H1 (cell line): Measurements from ENCODE around the gene SEZ6L. TPM values are rescaled to one million over a fixed set of nuclear protein-coding genes. Genes with fewer than 3 reads are reported as not detected.

Source experiments
- CTCF ChIA-PET: fragments of 300-600 bp; sonication (Branson Sonifier 250); formaldehyde crosslinking; loops from one replicate; lab custom pipeline; 2021; ENCODE audit not compliant: partially characterized antibody; lab: Charles Lee
- POLR2A ChIA-PET: fragments of 300-600 bp; sonication (Branson Sonifier 250); formaldehyde crosslinking; loops from one replicate; lab custom pipeline; 2021; ENCODE audit warnings: inconsistent platforms; ENCODE audit not compliant: partially characterized antibody; lab: Charles Lee
- DNase-seq, 2 experiments: peaks; one replicate each; pipeline versions ENCODE4 v3.0.0 to v3.0.0-alpha.2; 2010 to 2022; ENCODE audit warnings: low spot score in 2 of 2, low read depth in 1 of 2, mixed read lengths in 1 of 2
- FAIRE-seq: peaks from 2 replicates; lab custom pipeline; 2011; peaks lifted over from hg19 to GRCh38; lab: Jason Lieb, UNC
- H2AFZ ChIP-seq: 2 replicates; pipeline ENCODE4 v1.8.1; 2012; ENCODE audit warnings: low read length, inconsistent platforms
- H2AK5ac ChIP-seq: 2 replicates; pipeline ENCODE4 v1.6.1; 2013; ENCODE audit warnings: low read depth, low read length
- H2BK120ac ChIP-seq: replicated peaks from 2 replicates; pipeline ENCODE3; 2013; ENCODE audit warnings: low read depth, low read length, inconsistent platforms
- H2BK12ac ChIP-seq: 2 replicates; pipeline ENCODE4 v1.6.1; 2013; ENCODE audit warnings: low read depth, low read length
- H2BK15ac ChIP-seq: 2 replicates; pipeline ENCODE4 v1.6.1; 2013; ENCODE audit warnings: low read length
- H2BK20ac ChIP-seq: 2 replicates; pipeline ENCODE4 v1.6.1; 2013; ENCODE audit warnings: low read length
- H2BK5ac ChIP-seq: 2 replicates; pipeline ENCODE4 v1.6.1; 2013; ENCODE audit warnings: low read depth, low read length
- H3K14ac ChIP-seq: 2 replicates; pipeline ENCODE4 v1.6.1; 2013; ENCODE audit warnings: inconsistent platforms; ENCODE audit not compliant: insufficient read length
- H3K18ac ChIP-seq: 2 replicates; pipeline ENCODE4 v1.6.1; 2013; ENCODE audit warnings: low read length; ENCODE audit errors: extremely low read depth
- H3K23ac ChIP-seq: 2 replicates; pipeline ENCODE4 v1.6.1; 2013; ENCODE audit warnings: inconsistent platforms; ENCODE audit not compliant: insufficient read length
- H3K23me2 ChIP-seq: 2 replicates; pipeline ENCODE4 v1.6.1; 2013; ENCODE audit warnings: low read depth, low read length
- H3K27ac ChIP-seq: 2 replicates; pipeline ENCODE4 v1.6.1; 2011; ENCODE audit warnings: low read depth, low read length, inconsistent platforms
- H3K27me3 ChIP-seq, 4 experiments: replicated peaks in 1 of 4; 1 replicate in 1 of 4; 2 replicates in 3 of 4; pipeline versions ENCODE4 v1.6.1 to v1.8.1; 2011 to 2013; ENCODE audit warnings: low read length in 3 of 4, mild to moderate bottlenecking in 3 of 4, inconsistent platforms in 2 of 4, mixed read lengths in 2 of 4, moderate library complexity in 1 of 4; ENCODE audit not compliant: control insufficient read depth in 3 of 4, insufficient read depth in 3 of 4; ENCODE audit errors: extremely low read depth in 1 of 4
- H3K36me3 ChIP-seq, 4 experiments: 2 replicates each; pipeline versions ENCODE4 v1.6.1 to v1.8.1; 2011 to 2013; ENCODE audit warnings: mild to moderate bottlenecking in 4 of 4, low read length in 3 of 4, moderate library complexity in 2 of 4, control low read depth in 1 of 4, inconsistent platforms in 1 of 4; ENCODE audit not compliant: insufficient read depth in 4 of 4, control insufficient read depth in 2 of 4
- H3K4ac ChIP-seq: replicated peaks from 2 replicates; pipeline ENCODE3; 2013; ENCODE audit warnings: low read length, low read depth, mixed read lengths, inconsistent platforms; ENCODE audit not compliant: insufficient read length
- H3K4me1 ChIP-seq, 4 experiments: replicated peaks in 1 of 4; 1 replicate in 1 of 4; 2 replicates in 3 of 4; pipeline versions ENCODE4 v1.6.1 to v1.8.1; 2011 to 2013; ENCODE audit warnings: low read length in 3 of 4, inconsistent platforms in 2 of 4, mixed read lengths in 1 of 4; ENCODE audit not compliant: insufficient read depth in 4 of 4, control insufficient read depth in 3 of 4
- H3K4me2 ChIP-seq, 2 experiments: 2 replicates each; pipeline versions ENCODE4 v1.6.1 to v1.8.1; 2011 to 2013; ENCODE audit warnings: low read depth in 2 of 2, low read length in 2 of 2, control low read depth in 1 of 2, inconsistent platforms in 1 of 2, mild to moderate bottlenecking in 1 of 2; ENCODE audit not compliant: insufficient read depth in 1 of 2
- H3K4me3 ChIP-seq, 4 experiments: fragments of 200-600, 300-600 bp in 1 of 4; sonication (generic), shearing (Covaris generic), sonication (Bioruptor Twin) in 1 of 4; 2 replicates each; pipeline versions ENCODE4 v1.5.1 to v1.8.1; 2011 to 2016; ENCODE audit warnings: low read length in 4 of 4, low read depth in 3 of 4, control low read depth in 2 of 4, inconsistent platforms in 2 of 4, mild to moderate bottlenecking in 2 of 4, mixed read lengths in 1 of 4, moderate library complexity in 1 of 4; ENCODE audit not compliant: insufficient read depth in 2 of 4; ENCODE audit errors: extremely low read depth in 1 of 4
- H3K56ac ChIP-seq: replicated peaks from 2 replicates; pipeline ENCODE3; 2013; ENCODE audit warnings: low read depth, mild to moderate bottlenecking, mixed read lengths, low read length, inconsistent platforms; ENCODE audit not compliant: insufficient read length
- H3K79me1 ChIP-seq: 2 replicates; pipeline ENCODE4 v1.6.1; 2013; ENCODE audit warnings: low read depth, low read length, control low read depth
- H3K79me2 ChIP-seq, 2 experiments: 2 replicates each; pipeline versions ENCODE4 v1.6.1 to v1.8.1; 2012 to 2013; ENCODE audit warnings: low read length in 2 of 2, mild to moderate bottlenecking in 2 of 2, inconsistent platforms in 1 of 2; ENCODE audit not compliant: insufficient read depth in 2 of 2, control insufficient read depth in 1 of 2
- H3K9ac ChIP-seq, 4 experiments: replicated peaks in 1 of 4; 1 replicate in 1 of 4; 2 replicates in 3 of 4; pipeline versions ENCODE4 v1.6.1 to v1.8.1; 2011 to 2013; ENCODE audit warnings: low read depth in 3 of 4, low read length in 3 of 4, control low read depth in 2 of 4, mild to moderate bottlenecking in 2 of 4, moderate library complexity in 2 of 4, inconsistent platforms in 1 of 4; ENCODE audit errors: extremely low read depth in 1 of 4
- H3K9me3 ChIP-seq, 2 experiments: 2 replicates each; pipeline versions ENCODE4 v1.6.1 to v1.8.1; 2012 to 2013; ENCODE audit warnings: mild to moderate bottlenecking in 2 of 2, moderate library complexity in 2 of 2, control low read depth in 1 of 2, inconsistent platforms in 1 of 2, low read depth in 1 of 2, low read length in 1 of 2, mixed read lengths in 1 of 2; ENCODE audit not compliant: insufficient read depth in 2 of 2
- H4K20me1 ChIP-seq, 2 experiments: replicated peaks in 1 of 2; 2 replicates each; pipeline versions ENCODE3 to v1.8.1; 2011 to 2013; ENCODE audit warnings: inconsistent platforms in 2 of 2, low read length in 2 of 2, mild to moderate bottlenecking in 1 of 2; ENCODE audit not compliant: insufficient read depth in 2 of 2, control insufficient read depth in 1 of 2
- H4K5ac ChIP-seq: 2 replicates; pipeline ENCODE4 v1.6.1; 2013; ENCODE audit warnings: low read length, low read depth, mixed read lengths, inconsistent platforms; ENCODE audit not compliant: insufficient read length
- H4K8ac ChIP-seq: 2 replicates; pipeline ENCODE4 v1.8.0; 2013; ENCODE audit warnings: mild to moderate bottlenecking, moderate library complexity, low read length, inconsistent platforms; ENCODE audit not compliant: insufficient read depth; ENCODE audit errors: extremely low read depth
- H4K91ac ChIP-seq: replicated peaks from 2 replicates; pipeline ENCODE3; 2013; ENCODE audit warnings: low read length, mixed read lengths, inconsistent platforms; ENCODE audit not compliant: insufficient read length
- EP300 ChIP-seq, 2 experiments: IDR thresholded peaks; 1 replicate in 1 of 2; 2 replicates in 1 of 2; pipeline ENCODE4 v1.6.1; 2011 to 2012; ENCODE audit warnings: low read depth in 2 of 2, low read length in 2 of 2, mild to moderate bottlenecking in 2 of 2, borderline replicate concordance in 1 of 2, inconsistent platforms in 1 of 2, moderate library complexity in 1 of 2
- WGBS, 2 experiments: shearing (Covaris generic) in 1 of 2; methylation state at CpG; one replicate each; pipeline versions ENCODE4 v1.1.6 to v1.1.7; 2013 to 2015; ENCODE audit warnings: low lambda C conversion rate in 2 of 2, mixed read lengths in 2 of 2, inconsistent platforms in 1 of 2, low coverage in 1 of 2, missing lambda C conversion rate in 1 of 2; ENCODE audit not compliant: insufficient replicate concordance in 2 of 2, insufficient coverage in 1 of 2, insufficient read length in 1 of 2; ENCODE audit errors: extremely low coverage in 1 of 2, missing lambda C conversion rate in 1 of 2; 5-methylcytosine and 5-hydroxymethylcytosine counted together
- polyA plus RNA-seq, 7 experiments: library from polyadenylated mRNA; depleted of rRNA in 3 of 7; stranded (reverse) in 5 of 7; unstranded in 2 of 7; fragments of >200 nt in 5 of 7; fragments of 200-250 nt in 2 of 7; gene quantifications; 1 replicate in 5 of 7; 2 replicates in 1 of 7; 4 replicates in 1 of 7; pipeline versions ENCODE4 v1.2.1 to v1.2.3, GENCODE V29; 2011 to 2013; ENCODE audit warnings: missing spikeins in 2 of 7, mixed read lengths in 2 of 7
- total RNA-seq: library from RNA; stranded (reverse); fragmentation: NEBNext Ultra II Directional; extraction: Animal tissue kit (Norgen Biotek cat#: 25700); gene quantifications from 2 replicates; pipeline ENCODE4 v1.2.1, GENCODE V29; 2021

SEZ6L gene
- total and polyA plus RNA-seq, 2 of the 8 experiments (the other 6 are each of a cell fraction or from before 2014, with no cell fraction given) = 0.06 to 0.33 TPM

GRCh38 chr22:26430600-26430999 lies 261.3 kb downstream of the SEZ6L start:
- Histone ChIP-seq H3K36me3 (peaks cover 0 to 7% (median 2%) of the 10 kb centered on the region in 4 experiments; a peak in 3 of 8 replicates), H3K23ac (no peak overlapping the region), H2AFZ (no peak overlapping the region), H3K79me1 (peaks cover 3% of the 10 kb centered on the region), H2BK5ac (no peak overlapping the region), H2BK12ac (no peak overlapping the region), H2BK120ac (no peak overlapping the region), H3K9me3 (no peaks in the 10 kb centered on the region), H4K20me1 (no peaks in the 10 kb centered on the region), H3K79me2 (no peaks in the 10 kb centered on the region; a peak in 1 of 4 replicates), H3K14ac (no peak overlapping the region), H3K27ac (no peak overlapping the region), H3K4me1 (peaks cover 0 to 8% (median 2%) of the 10 kb centered on the region in 4 experiments; a peak in 4 of 7 replicates), H2AK5ac (no peak overlapping the region), H3K4me2 (peak overlapping the region in 1 of 2 experiments; percentile 92; a peak in 2 of 4 replicates), H4K91ac (no peak overlapping the region), H3K4me3 (no peak overlapping the region), H2BK20ac (no peak overlapping the region), H3K23me2 (peaks cover 13% of the 10 kb centered on the region), H3K18ac (no peak overlapping the region), H4K5ac (no peak overlapping the region), H3K9ac (no peak overlapping the region), H2BK15ac (no peak overlapping the region), H3K27me3 (peaks cover 0 to 6% (median 6%) of the 10 kb centered on the region in 4 experiments; a peak in 4 of 7 replicates), H4K8ac (no peak overlapping the region), H3K4ac (no peak overlapping the region), H3K56ac (no peak overlapping the region)
- DNase-seq = no peak
- TF ChIP-seq EP300 (IDR thresholded peaks at IDR 0.05; ENCODE audit: borderline replicate concordance in 1 of 2, low read depth in 2 of 2, low read length in 2 of 2) = no peak
- POLR2A ChIA-PET = interaction anchor here (0.9 to 3.3 kb wide), 6 partner anchors 14 to 242 kb away, joined by 3 to 15 read pairs (median 6); partner anchors contain the start of genes HPS4 and SRRD
- 83% methylated on average over 2 of the region's 2 CpGs; no CpG with 5 or more reads in 1 of the 2 experiments for WGBS, 2 experiments
- CTCF ChIA-PET = interaction anchor here (0.6 to 2.5 kb wide), 11 partner anchors 9 to 66 kb away, joined by 3 to 9 read pairs (median 4); no protein-coding TSS in a partner anchor
- no peak for FAIRE-seq
